H1 (cell line): ENCODE results near the gene TLK1.

Experiments
- BCL11A ChIP-seq, 2 experiments: IDR thresholded peaks; one replicate each; pipeline ENCODE4 v1.6.1; 2011; ENCODE audit warnings: low read depth in 2 of 2, low read length in 2 of 2, mild to moderate bottlenecking in 2 of 2
- CHD2 ChIP-seq: IDR thresholded peaks from 2 replicates; pipeline ENCODE4 v1.6.1; 2012; ENCODE audit warnings: low read length, improper control_type of control experiment
- CTCF ChIP-seq, 3 experiments: IDR thresholded peaks; 1 replicate in 2 of 3; 2 replicates in 1 of 3; pipeline versions ENCODE4 v1.5.1 to v1.6.1; 2011; ENCODE audit warnings: low read length in 3 of 3, mild to moderate bottlenecking in 3 of 3, inconsistent platforms in 2 of 3, low read depth in 1 of 3, moderate library complexity in 1 of 3; ENCODE audit not compliant: insufficient read depth in 1 of 3; ENCODE audit errors: control extremely low read depth in 1 of 3
- EP300 ChIP-seq, 2 experiments: IDR thresholded peaks; 1 replicate in 1 of 2; 2 replicates in 1 of 2; pipeline ENCODE4 v1.6.1; 2011 to 2012; ENCODE audit warnings: low read depth in 2 of 2, low read length in 2 of 2, mild to moderate bottlenecking in 2 of 2, borderline replicate concordance in 1 of 2, inconsistent platforms in 1 of 2, moderate library complexity in 1 of 2
- MAFK ChIP-seq: IDR thresholded peaks from 2 replicates; pipeline ENCODE4 v1.6.1; 2012; ENCODE audit warnings: low read depth, mild to moderate bottlenecking, improper control_type of control experiment, low read length
- NRF1 ChIP-seq: IDR thresholded peaks from 2 replicates; pipeline ENCODE4 v1.6.1; 2011; ENCODE audit warnings: mild to moderate bottlenecking, low read depth, low read length, improper control_type of control experiment
- POLR2A ChIP-seq, 2 experiments: IDR thresholded peaks; 1 replicate in 1 of 2; 2 replicates in 1 of 2; pipeline ENCODE4 v1.6.1; 2011; ENCODE audit warnings: low read depth in 2 of 2, low read length in 2 of 2, mild to moderate bottlenecking in 2 of 2; ENCODE audit errors: control extremely low read depth in 1 of 2
- POLR2AphosphoS5 ChIP-seq: IDR thresholded peaks from 2 replicates; pipeline ENCODE4 v1.6.1; 2011; ENCODE audit warnings: low read depth, low read length
- TAF1 ChIP-seq: IDR thresholded peaks from 2 replicates; pipeline ENCODE4 v1.6.1; 2011; ENCODE audit warnings: mild to moderate bottlenecking, low read depth, low read length
- TF ChIP-seq, protein P1 (sequence below): IDR thresholded peaks from 2 replicates; pipeline ENCODE4 v1.6.1; 2011; ENCODE audit warnings: low read length, improper control_type of control experiment

DNA sequence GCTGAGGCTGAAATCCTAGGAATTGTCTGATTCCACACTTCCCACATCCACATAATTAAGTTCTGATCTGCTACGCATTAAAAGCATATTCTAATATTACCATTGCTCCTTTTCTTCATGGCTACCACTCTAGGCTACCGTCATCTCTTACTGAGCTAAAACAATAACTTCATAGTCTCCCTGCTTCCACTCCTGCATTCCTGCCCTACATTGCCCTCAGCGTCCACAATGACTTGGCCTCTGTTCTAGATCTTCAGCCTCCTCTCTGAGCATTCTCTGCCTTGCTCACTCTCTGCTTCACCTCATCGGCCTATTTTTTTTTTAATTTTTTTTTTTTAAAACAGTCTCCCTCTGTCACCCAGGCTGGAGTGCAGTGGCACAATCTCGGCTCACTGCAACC, 15.8 kb upstream of the TLK1 start:
- no peak for TF ChIP-seq CHD2
- TF ChIP-seq CTCF (IDR thresholded peaks at IDR 0.05; ENCODE audit: control extremely low read depth in 1 of 3, insufficient read depth in 1 of 3, low read depth in 1 of 3, low read length in 3 of 3) = no peak
- no peak for TF ChIP-seq BCL11A (IDR thresholded peaks at IDR 0.05; ENCODE audit: low read depth in 2 of 2, low read length in 2 of 2)
- TF ChIP-seq POLR2A (IDR thresholded peaks at IDR 0.05; ENCODE audit: control extremely low read depth in 1 of 2, low read depth in 2 of 2, low read length in 2 of 2) = no peak
- no peak for TF ChIP-seq MAFK
- TF ChIP-seq EP300 (IDR thresholded peaks at IDR 0.05; ENCODE audit: borderline replicate concordance in 1 of 2, low read depth in 2 of 2, low read length in 2 of 2) = no peak
- TF ChIP-seq, protein P1, sequence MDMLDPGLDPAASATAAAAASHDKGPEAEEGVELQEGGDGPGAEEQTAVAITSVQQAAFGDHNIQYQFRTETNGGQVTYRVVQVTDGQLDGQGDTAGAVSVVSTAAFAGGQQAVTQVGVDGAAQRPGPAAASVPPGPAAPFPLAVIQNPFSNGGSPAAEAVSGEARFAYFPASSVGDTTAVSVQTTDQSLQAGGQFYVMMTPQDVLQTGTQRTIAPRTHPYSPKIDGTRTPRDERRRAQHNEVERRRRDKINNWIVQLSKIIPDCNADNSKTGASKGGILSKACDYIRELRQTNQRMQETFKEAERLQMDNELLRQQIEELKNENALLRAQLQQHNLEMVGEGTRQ = no peak
- TF ChIP-seq NRF1 = no peak
- TF ChIP-seq TAF1 = no peak
- TF ChIP-seq POLR2AphosphoS5 = no peak
